ENCODE results near the gene PSAT1.
A peak's percentile ranks its signal among the peaks of the same experiment; 100 is the strongest.

PSAT1 gene

GRCh38 chr9:78365748-78366697 is 69.1 kb downstream of the PSAT1 start:
- DNase-seq (ENCODE audit: low read depth in 3 of 3) = no peak

- DNase-seq (ENCODE audit: low read depth in 3 of 3) = no peak
Observed at GRCh38 chr9:78366827-78367226, 69.9 kb downstream of the PSAT1 start.

GRCh38 chr9:78368236-78368635 is 71.3 kb downstream of the PSAT1 start:
- DNase-seq (ENCODE audit: low read depth in 3 of 3) = no peak

- DNase-seq (ENCODE audit: low read depth in 3 of 3) = peak; percentile 7 to 23 (median 9)
Observed at GRCh38 chr9:78369639-78370219, 72.8 kb downstream of the PSAT1 start.

GRCh38 chr9:78370991-78371390 is 74.1 kb downstream of the PSAT1 start:
- no peak for DNase-seq (ENCODE audit: low read depth in 3 of 3)

GRCh38 chr9:78371981-78372380 is 75.1 kb downstream of the PSAT1 start:
- DNase-seq (ENCODE audit: low read depth in 3 of 3) = no peak
